Measurements from ENCODE around the gene CDHR3.

- TF ChIP-seq CTCF (IDR thresholded peaks at IDR 0.05; ENCODE audit: insufficient read depth, low read depth, low read length) (no peak), EZH2 (IDR thresholded peaks at IDR 0.05; ENCODE audit: insufficient read depth, low read length) (no peak)
Measured at GRCh38 chr7:105979405-105979804, 16.3 kb downstream of the CDHR3 start.
